ENCODE results near the gene CLDN19. TPM values are rescaled to one million over a fixed set of nuclear protein-coding genes. Genes with fewer than 3 reads are reported as not detected.
"Not testable (repeated sequence)": the region's sequence is repeated elsewhere in the genome, so short reads cannot be mapped to it uniquely, and the experiment has no call there.

CLDN19 gene
- total and polyA plus RNA-seq, 2 donors from 2014 or later: 23.2 to 42.5 TPM

DNA sequence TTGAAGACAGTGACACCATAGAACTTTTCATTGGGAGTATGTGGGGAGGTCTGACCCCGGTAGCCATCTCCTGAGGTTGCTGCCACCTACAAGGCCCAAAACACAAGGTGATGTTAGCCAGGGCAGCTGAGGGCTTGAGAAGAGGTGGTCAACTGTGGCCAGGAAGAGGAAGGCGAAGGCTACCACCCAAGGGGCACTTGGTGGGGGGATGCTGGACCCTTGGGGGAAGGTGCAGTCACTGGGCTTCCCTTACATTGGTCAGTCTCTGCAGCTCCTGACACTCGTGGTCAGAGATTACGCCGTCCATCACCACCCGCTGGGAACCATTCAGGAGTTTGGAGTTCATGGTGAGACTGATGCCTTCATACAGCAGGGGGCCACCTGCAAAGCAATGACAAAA is 12.2 kb upstream of the CLDN19 start:
- H3K27me3 ChIP-seq (ENCODE audit: control insufficient read depth, insufficient read depth, low read length): no peaks in the 10 kb centered on the region
- TF ChIP-seq CTCF (IDR thresholded peaks at IDR 0.05; ENCODE audit: borderline replicate concordance, extremely low read depth, insufficient read depth): no peak
- no peaks in the 10 kb centered on the region for H3K4me1 ChIP-seq (ENCODE audit: control insufficient read depth in 2 of 3, insufficient read depth in 2 of 3, low read depth in 1 of 3, low read length in 3 of 3)
- peaks cover 14 to 49% (median 40%) of the 10 kb centered on the region in 3 donors for H3K36me3 ChIP-seq (ENCODE audit: control insufficient read depth in 2 of 3, insufficient read depth in 3 of 3, low read length in 3 of 3)
- no peaks in the 10 kb centered on the region for H3K9me3 ChIP-seq (ENCODE audit: control insufficient read depth in 2 of 3, insufficient read depth in 1 of 3, low read length in 3 of 3)
- DNase-seq (no peak), FAIRE-seq (no peak)
- H3K27ac ChIP-seq (ENCODE audit: low read depth in 2 of 2, low read length in 2 of 2): no peak overlapping the region
- intact Hi-C loops (cut with DNase I): no loop called here
- H3K9ac ChIP-seq (ENCODE audit: low read length in 3 of 3): no peak overlapping the region
- H3K4me3 ChIP-seq (ENCODE audit: low read length in 3 of 3): no peak overlapping the region

DNA sequence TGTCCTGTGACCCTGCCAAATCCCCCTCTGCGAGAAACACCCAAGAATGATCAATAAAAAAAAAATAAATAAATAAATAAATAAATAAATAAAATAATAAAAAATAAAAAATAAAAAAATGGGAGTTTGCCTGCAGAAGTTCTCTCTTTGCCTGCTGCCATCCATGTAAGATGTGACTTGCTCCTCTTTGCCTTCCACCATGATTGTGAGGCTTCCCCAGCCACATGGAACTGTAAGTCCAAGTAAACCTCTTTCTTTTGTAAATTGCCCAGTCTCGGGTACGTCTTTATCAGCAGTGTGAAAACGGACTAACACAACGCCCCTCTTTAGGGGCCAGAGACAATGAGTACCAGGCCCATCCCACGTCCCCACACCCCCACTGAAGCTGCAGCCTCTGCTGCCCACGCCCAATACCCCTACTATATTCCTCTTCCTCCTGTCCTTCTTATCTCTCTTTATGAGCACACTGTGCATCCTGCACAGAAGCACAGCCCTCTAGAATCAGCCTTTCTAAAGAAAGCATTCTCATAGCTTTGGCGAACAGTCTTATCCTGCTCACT is 11.6 kb upstream of the CLDN19 start:
- H3K4me3 ChIP-seq (ENCODE audit: low read length in 3 of 3); H3K9ac ChIP-seq (ENCODE audit: low read length in 3 of 3); H3K4me1 ChIP-seq (ENCODE audit: control insufficient read depth in 2 of 3, insufficient read depth in 2 of 3, low read depth in 1 of 3, low read length in 3 of 3); H3K27me3 ChIP-seq (ENCODE audit: control insufficient read depth, insufficient read depth, low read length); FAIRE-seq; H3K27ac ChIP-seq (ENCODE audit: low read depth in 2 of 2, low read length in 2 of 2); DNase-seq; H3K9me3 ChIP-seq (ENCODE audit: control insufficient read depth in 2 of 3, insufficient read depth in 1 of 3, low read length in 3 of 3); intact Hi-C loops (cut with DNase I): not testable (repeated sequence)
- H3K36me3 ChIP-seq (ENCODE audit: control insufficient read depth in 2 of 3, insufficient read depth in 3 of 3, low read length in 3 of 3): peaks cover 13 to 47% (median 40%) of the 10 kb centered on the region in 3 donors

DNA sequence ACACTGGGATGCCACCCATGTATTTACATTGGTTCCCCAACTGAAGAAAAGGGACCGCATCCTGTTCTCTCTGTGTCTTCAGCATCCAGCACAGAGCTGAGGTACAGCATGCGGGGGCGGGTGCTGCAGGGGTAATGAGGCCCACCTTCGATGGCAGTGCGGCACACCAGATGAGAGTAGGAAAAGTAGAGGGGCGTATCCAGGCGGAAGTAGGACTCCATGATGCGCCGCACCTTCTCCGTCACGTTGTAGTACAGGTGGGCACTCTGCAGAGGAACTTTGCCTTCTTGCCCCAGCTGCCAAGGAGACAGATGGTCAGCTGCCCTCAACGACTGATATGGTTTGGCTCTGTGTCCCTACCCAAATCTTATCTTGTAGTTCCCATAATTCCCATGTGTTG is 10.0 kb upstream of the CLDN19 start:
- FAIRE-seq: no peak
- H3K9me3 ChIP-seq (ENCODE audit: control insufficient read depth in 2 of 3, insufficient read depth in 1 of 3, low read length in 3 of 3): no peaks in the 10 kb centered on the region
- no peak for TF ChIP-seq CTCF (IDR thresholded peaks at IDR 0.05; ENCODE audit: borderline replicate concordance, extremely low read depth, insufficient read depth)
- H3K4me3 ChIP-seq (ENCODE audit: low read length in 3 of 3): no peak overlapping the region
- H3K27ac ChIP-seq (ENCODE audit: low read depth in 2 of 2, low read length in 2 of 2): no peak overlapping the region
- no peaks in the 10 kb centered on the region for H3K4me1 ChIP-seq (ENCODE audit: control insufficient read depth in 2 of 3, insufficient read depth in 2 of 3, low read depth in 1 of 3, low read length in 3 of 3)
- H3K36me3 ChIP-seq (ENCODE audit: control insufficient read depth in 2 of 3, insufficient read depth in 3 of 3, low read length in 3 of 3): peaks cover 8 to 41% (median 32%) of the 10 kb centered on the region in 3 donors
- H3K9ac ChIP-seq (ENCODE audit: low read length in 3 of 3): no peak overlapping the region
- no peaks in the 10 kb centered on the region for H3K27me3 ChIP-seq (ENCODE audit: control insufficient read depth, insufficient read depth, low read length)
- intact Hi-C loops (cut with DNase I): no loop called here
- no peak for DNase-seq

DNA sequence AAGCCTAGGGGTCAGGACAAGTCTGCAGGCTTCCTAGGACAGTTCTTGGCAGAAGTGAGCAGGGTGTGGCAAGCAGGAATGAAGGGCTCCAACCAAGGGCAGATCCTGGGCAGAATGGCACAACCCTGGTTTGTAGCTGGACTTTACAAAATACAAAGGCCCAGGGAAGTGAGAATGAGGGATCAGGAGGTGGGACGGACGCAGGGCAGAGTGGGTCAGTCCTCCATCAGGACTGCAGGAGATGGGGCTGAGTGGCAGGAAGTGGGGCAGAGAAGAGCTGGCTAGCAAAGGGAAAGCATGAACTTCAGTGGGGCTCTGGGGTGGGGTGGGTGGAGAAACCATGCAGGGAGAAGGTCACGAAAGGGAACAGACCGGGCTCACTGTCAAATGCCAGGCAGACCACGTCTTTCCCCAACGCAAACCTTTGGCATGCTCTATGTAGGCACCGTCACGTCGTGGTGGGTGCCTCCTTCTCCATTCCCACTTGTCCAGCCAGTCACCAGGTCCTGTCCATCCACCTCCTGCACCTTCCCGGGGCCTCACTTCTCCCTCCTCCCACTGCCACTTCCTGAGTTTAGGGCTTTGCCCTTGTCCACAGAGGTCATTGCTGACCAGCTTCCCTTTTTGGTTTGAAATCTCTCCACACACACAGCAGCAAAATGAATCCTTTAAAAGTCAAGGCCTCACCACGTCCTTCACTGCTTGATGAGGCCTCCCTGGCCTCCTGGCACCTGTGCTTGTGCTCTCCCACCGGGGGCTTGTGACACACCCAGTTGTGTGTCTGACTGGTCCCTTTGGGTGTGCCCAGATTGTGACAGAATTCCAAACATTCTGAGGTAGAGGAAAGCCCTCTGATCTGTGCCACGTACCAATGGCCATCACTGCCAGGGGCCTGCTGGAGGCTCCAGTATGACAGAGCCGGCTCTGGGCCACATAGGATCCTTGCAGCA is 8.7 kb upstream of the CLDN19 start:
- intact Hi-C loops (cut with DNase I): loop anchor here (10.0 kb wide), 1 partner anchor 164 kb away; no protein-coding TSS in a partner anchor
- Histone ChIP-seq H3K9me3 (ENCODE audit: control insufficient read depth in 2 of 3, insufficient read depth in 1 of 3, low read length in 3 of 3) (no peaks in the 10 kb centered on the region), H3K9ac (ENCODE audit: low read length in 3 of 3) (no peak overlapping the region), H3K27ac (ENCODE audit: low read depth in 2 of 2, low read length in 2 of 2) (no peak overlapping the region), H3K4me1 (ENCODE audit: control insufficient read depth in 2 of 3, insufficient read depth in 2 of 3, low read depth in 1 of 3, low read length in 3 of 3) (no peaks in the 10 kb centered on the region), H3K4me3 (ENCODE audit: low read length in 3 of 3) (no peak overlapping the region), H3K36me3 (ENCODE audit: control insufficient read depth in 2 of 3, insufficient read depth in 3 of 3, low read length in 3 of 3) (peaks cover 8 to 30% (median 21%) of the 10 kb centered on the region in 3 donors), H3K27me3 (ENCODE audit: control insufficient read depth, insufficient read depth, low read length) (no peaks in the 10 kb centered on the region)
- TF ChIP-seq CTCF (IDR thresholded peaks at IDR 0.05; ENCODE audit: borderline replicate concordance, extremely low read depth, insufficient read depth): no peak
- FAIRE-seq (no peak), DNase-seq (no peak)
